WTC11 (cell line): ENCODE data around the gene VSTM2L.

Experiments
- JUN ChIP-seq: sonication (generic); formaldehyde crosslinking; IDR thresholded peaks from 2 replicates; pipeline ENCODE4 v1.8.0; 2023; ENCODE audit warnings: mild to moderate bottlenecking, missing genetic modification reagents
- KAT7 ChIP-seq: sonication (generic); formaldehyde crosslinking; IDR thresholded peaks from 2 replicates; pipeline ENCODE4 v1.8.1; 2023; ENCODE audit warnings: missing genetic modification reagents, mild to moderate bottlenecking, borderline replicate concordance
- TF ChIP-seq, protein P1 (sequence below): sonication (generic); formaldehyde crosslinking; IDR thresholded peaks from 2 replicates; pipeline ENCODE4 v1.8.1; 2022; ENCODE audit warnings: mild to moderate bottlenecking, moderate library complexity, missing genetic modification reagents

DNA sequence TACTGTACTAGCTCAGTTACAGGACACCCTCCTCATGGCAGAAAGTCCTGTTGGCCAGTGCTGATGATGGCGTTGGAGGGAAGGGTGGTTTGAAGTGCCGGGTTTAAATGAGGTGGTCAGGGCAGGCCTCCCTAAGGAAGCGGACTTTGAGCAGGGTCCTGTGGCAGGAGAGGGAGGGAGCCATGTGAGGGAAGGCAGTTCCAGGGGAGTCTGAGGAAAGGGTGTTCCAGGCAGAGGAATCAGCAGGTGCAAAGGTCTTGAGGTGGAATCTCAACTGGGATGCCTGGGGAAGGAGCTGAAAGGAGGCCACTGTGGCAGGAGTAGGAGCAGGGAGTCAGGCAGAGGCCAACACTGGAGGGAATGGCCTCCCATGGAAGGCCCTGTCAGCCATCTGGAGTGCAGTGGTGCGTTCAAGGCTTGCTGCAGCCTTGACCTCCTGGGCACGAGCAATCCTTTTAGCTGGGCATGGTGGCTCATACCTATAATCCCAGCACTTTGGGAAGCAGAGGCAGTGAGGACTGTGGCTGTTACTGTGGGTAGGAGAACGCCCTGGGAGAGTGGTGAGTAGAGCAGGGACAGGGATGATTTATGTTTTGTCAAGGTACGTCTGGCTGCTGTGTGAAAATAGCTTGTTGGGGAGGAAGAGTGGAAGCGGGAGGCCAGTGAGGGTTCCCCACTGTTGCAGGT is 26.2 kb downstream of the VSTM2L start:
- TF ChIP-seq JUN (CRISPR knock-in tag) (no peak), KAT7 (no peak)
- TF ChIP-seq, protein P1, sequence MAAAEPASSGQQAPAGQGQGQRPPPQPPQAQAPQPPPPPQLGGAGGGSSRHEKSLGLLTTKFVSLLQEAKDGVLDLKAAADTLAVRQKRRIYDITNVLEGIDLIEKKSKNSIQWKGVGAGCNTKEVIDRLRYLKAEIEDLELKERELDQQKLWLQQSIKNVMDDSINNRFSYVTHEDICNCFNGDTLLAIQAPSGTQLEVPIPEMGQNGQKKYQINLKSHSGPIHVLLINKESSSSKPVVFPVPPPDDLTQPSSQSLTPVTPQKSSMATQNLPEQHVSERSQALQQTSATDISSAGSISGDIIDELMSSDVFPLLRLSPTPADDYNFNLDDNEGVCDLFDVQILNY = no peak
